HepG2 (cell line): ENCODE data around the gene DCAF6. TPM values are rescaled to one million over a fixed set of nuclear protein-coding genes. Genes with fewer than 3 reads are reported as not detected.

Experiments
- AKAP8 ChIP-seq: sonication (generic); formaldehyde crosslinking; IDR thresholded peaks from 2 replicates; pipeline ENCODE4 v1.5.1; 2020; ENCODE audit warnings: mild to moderate bottlenecking, missing genetic modification reagents
- HNRNPLL ChIP-seq: fragments of 200-400 bp; formaldehyde crosslinking; IDR thresholded peaks from 2 replicates; pipeline ENCODE4 v1.6.1; 2017; ENCODE audit warnings: mild to moderate bottlenecking, low read depth, low read length; ENCODE audit not compliant: poor library complexity, severe bottlenecking
- PHF8 ChIP-seq: sonication (generic); formaldehyde crosslinking; IDR thresholded peaks from 2 replicates; pipeline ENCODE4 v1.5.0; 2020; ENCODE audit warnings: missing genetic modification reagents
- SIX1 ChIP-seq: sonication (generic); formaldehyde crosslinking; IDR thresholded peaks from 2 replicates; pipeline ENCODE4 v1.4.0; 2020; ENCODE audit warnings: missing genetic modification reagents, borderline replicate concordance
- ZEB1 ChIP-seq: IDR thresholded peaks from 2 replicates; pipeline ENCODE4 v1.6.1; 2012; ENCODE audit warnings: mild to moderate bottlenecking, low read depth, inconsistent platforms; ENCODE audit not compliant: insufficient replicate concordance
- ZNF337 ChIP-seq: sonication (generic); formaldehyde crosslinking; IDR thresholded peaks from 2 replicates; pipeline ENCODE4 v1.5.1; 2020; ENCODE audit warnings: missing genetic modification reagents, low read depth, mild to moderate bottlenecking, borderline replicate concordance
- ZNF430 ChIP-seq: sonication (generic); formaldehyde crosslinking; IDR thresholded peaks from 2 replicates; pipeline ENCODE4 v1.9.0; 2021; ENCODE audit warnings: mild to moderate bottlenecking, missing genetic modification reagents
- ZSCAN25 ChIP-seq: sonication (generic); formaldehyde crosslinking; IDR thresholded peaks from 2 replicates; pipeline ENCODE4 v1.8.0; 2022; ENCODE audit warnings: mild to moderate bottlenecking, missing genetic modification reagents
- polyA plus RNA-seq, 8 experiments: library from polyadenylated mRNA; depleted of rRNA in 3 of 8; stranded (reverse) in 7 of 8; unstranded in 1 of 8; fragments of >200 nt; fragmentation: Illumina TruSeq in 4 of 8; extraction: Trizol in 4 of 8; gene quantifications; 2 replicates each; pipeline versions ENCODE4 v1.2.1 to v1.2.3, GENCODE V29; 2011 to 2016; ENCODE audit warnings: low read depth in 4 of 8, missing spikeins in 1 of 8, mixed read lengths in 1 of 8; ENCODE audit not compliant: insufficient read depth in 1 of 8
- total RNA-seq, 5 experiments: library from RNA; depleted of rRNA; stranded (reverse); fragments of >200 nt; fragmentation: Illumina TruSeq; extraction: Trizol; gene quantifications; 2 replicates each; pipeline ENCODE4 v1.2.3, GENCODE V29; 2016; ENCODE audit warnings: low read depth in 1 of 5
- TF ChIP-seq, protein P1 (sequence below): sonication (generic); formaldehyde crosslinking; IDR thresholded peaks from 2 replicates; pipeline ENCODE4 v1.4.0; 2020; ENCODE audit warnings: missing genetic modification reagents
- TF ChIP-seq, protein P2 (sequence below): sonication (generic); formaldehyde crosslinking; IDR thresholded peaks from 2 replicates; pipeline ENCODE4 v1.8.0; 2023; ENCODE audit warnings: mild to moderate bottlenecking, missing genetic modification reagents
- TF ChIP-seq, protein P3 (sequence below): sonication (generic); formaldehyde crosslinking; conservative IDR thresholded peaks from 2 replicates; pipeline ENCODE4 v1.4.0; 2020; ENCODE audit warnings: mild to moderate bottlenecking, missing genetic modification reagents, moderate library complexity
- TF ChIP-seq, protein P4 (sequence below): sonication (generic); formaldehyde crosslinking; IDR thresholded peaks from 2 replicates; pipeline ENCODE4 v1.4.0; 2020; ENCODE audit warnings: low read depth, mild to moderate bottlenecking, missing genetic modification reagents
- TF ChIP-seq, protein P5 (sequence below): sonication (generic); formaldehyde crosslinking; conservative IDR thresholded peaks from 2 replicates; pipeline ENCODE4 v1.4.0; 2020; ENCODE audit warnings: missing genetic modification reagents

Gene DCAF6
- total and polyA plus RNA-seq, 2 of the 13 experiments (the other 11 are each of a cell fraction or from before 2014, with no cell fraction given) = 24.7 to 33.7 TPM

DNA sequence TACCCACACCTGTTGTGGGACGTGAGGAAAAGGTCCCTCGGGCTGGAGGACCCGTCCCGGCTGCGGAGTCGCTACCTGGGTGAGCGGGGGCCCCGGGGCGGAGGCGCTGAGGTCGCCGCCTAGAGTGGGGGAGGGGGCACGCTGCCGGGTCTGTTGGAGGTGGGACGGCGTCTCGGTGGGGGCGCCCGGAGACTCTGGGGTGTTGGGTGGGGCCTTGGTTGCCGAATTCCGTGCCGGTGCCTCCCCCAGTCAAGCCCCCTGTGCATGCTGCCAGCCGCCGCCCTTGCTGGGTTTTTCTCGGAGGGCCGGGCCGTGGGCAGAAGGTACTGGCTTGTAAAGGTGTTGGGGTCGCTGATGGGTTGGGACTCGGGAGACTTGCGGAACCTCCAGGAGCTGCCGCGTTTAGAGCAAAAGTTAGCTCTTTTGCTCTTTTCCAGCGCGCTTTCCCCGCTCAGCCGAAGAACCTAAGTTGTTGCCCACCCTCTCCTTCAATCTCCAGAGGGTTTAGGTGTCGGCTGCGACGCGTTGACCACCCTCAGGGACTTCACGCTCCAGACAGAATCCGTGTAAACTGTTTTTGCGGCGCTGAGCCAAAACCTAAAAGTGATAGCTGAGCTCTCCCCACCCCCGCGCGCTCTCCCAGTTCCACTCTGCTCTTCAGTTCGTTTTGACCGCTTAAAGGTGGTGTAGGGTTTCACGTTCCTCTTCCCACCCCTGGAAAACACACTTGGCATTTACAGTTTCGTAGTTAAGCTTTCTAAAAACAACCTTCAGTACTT is 636 bp downstream of the DCAF6 start, which contains the start of gene MPC2 (continued):
- TF ChIP-seq, protein P1, sequence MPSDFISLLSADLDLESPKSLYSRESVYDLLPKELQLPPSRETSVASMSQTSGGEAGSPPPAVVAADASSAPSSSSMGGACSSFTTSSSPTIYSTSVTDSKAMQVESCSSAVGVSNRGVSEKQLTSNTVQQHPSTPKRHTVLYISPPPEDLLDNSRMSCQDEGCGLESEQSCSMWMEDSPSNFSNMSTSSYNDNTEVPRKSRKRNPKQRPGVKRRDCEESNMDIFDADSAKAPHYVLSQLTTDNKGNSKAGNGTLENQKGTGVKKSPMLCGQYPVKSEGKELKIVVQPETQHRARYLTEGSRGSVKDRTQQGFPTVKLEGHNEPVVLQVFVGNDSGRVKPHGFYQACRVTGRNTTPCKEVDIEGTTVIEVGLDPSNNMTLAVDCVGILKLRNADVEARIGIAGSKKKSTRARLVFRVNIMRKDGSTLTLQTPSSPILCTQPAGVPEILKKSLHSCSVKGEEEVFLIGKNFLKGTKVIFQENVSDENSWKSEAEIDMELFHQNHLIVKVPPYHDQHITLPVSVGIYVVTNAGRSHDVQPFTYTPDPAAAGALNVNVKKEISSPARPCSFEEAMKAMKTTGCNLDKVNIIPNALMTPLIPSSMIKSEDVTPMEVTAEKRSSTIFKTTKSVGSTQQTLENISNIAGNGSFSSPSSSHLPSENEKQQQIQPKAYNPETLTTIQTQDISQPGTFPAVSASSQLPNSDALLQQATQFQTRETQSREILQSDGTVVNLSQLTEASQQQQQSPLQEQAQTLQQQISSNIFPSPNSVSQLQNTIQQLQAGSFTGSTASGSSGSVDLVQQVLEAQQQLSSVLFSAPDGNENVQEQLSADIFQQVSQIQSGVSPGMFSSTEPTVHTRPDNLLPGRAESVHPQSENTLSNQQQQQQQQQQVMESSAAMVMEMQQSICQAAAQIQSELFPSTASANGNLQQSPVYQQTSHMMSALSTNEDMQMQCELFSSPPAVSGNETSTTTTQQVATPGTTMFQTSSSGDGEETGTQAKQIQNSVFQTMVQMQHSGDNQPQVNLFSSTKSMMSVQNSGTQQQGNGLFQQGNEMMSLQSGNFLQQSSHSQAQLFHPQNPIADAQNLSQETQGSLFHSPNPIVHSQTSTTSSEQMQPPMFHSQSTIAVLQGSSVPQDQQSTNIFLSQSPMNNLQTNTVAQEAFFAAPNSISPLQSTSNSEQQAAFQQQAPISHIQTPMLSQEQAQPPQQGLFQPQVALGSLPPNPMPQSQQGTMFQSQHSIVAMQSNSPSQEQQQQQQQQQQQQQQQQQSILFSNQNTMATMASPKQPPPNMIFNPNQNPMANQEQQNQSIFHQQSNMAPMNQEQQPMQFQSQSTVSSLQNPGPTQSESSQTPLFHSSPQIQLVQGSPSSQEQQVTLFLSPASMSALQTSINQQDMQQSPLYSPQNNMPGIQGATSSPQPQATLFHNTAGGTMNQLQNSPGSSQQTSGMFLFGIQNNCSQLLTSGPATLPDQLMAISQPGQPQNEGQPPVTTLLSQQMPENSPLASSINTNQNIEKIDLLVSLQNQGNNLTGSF (CRISPR knock-in tag) = peak; percentile 50; the same call in 1 of the 2 replicates
- TF ChIP-seq ZEB1 (peak; percentile 6), SIX1 (CRISPR knock-in tag) (peak; percentile 96), PHF8 (CRISPR knock-in tag) (no peak; the same call in 1 of the 2 replicates), ZNF430 (0 out of 2 replicates have a peak, but pooled peaks have one; percentile 1), ZNF337 (CRISPR knock-in tag) (0 out of 2 replicates have a peak, but pooled peaks have one; percentile 23), ZSCAN25 (CRISPR knock-in tag) (peak; percentile 56; the same call in 1 of the 2 replicates), HNRNPLL (peak; percentile 46), AKAP8 (CRISPR knock-in tag) (no peak)
- TF ChIP-seq, protein P2, sequence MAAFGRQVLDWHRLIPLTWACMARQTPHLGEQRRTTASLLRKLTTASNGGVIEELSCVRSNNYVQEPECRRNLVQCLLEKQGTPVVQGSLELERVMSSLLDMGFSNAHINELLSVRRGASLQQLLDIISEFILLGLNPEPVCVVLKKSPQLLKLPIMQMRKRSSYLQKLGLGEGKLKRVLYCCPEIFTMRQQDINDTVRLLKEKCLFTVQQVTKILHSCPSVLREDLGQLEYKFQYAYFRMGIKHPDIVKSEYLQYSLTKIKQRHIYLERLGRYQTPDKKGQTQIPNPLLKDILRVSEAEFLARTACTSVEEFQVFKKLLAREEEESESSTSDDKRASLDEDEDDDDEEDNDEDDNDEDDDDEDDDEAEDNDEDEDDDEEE = 0 out of 2 replicates have a peak, but pooled peaks have one; percentile 66
- TF ChIP-seq, protein P3, sequence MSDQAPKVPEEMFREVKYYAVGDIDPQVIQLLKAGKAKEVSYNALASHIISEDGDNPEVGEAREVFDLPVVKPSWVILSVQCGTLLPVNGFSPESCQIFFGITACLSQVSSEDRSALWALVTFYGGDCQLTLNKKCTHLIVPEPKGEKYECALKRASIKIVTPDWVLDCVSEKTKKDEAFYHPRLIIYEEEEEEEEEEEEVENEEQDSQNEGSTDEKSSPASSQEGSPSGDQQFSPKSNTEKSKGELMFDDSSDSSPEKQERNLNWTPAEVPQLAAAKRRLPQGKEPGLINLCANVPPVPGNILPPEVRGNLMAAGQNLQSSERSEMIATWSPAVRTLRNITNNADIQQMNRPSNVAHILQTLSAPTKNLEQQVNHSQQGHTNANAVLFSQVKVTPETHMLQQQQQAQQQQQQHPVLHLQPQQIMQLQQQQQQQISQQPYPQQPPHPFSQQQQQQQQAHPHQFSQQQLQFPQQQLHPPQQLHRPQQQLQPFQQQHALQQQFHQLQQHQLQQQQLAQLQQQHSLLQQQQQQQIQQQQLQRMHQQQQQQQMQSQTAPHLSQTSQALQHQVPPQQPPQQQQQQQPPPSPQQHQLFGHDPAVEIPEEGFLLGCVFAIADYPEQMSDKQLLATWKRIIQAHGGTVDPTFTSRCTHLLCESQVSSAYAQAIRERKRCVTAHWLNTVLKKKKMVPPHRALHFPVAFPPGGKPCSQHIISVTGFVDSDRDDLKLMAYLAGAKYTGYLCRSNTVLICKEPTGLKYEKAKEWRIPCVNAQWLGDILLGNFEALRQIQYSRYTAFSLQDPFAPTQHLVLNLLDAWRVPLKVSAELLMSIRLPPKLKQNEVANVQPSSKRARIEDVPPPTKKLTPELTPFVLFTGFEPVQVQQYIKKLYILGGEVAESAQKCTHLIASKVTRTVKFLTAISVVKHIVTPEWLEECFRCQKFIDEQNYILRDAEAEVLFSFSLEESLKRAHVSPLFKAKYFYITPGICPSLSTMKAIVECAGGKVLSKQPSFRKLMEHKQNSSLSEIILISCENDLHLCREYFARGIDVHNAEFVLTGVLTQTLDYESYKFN (CRISPR knock-in tag) = peak; percentile 39
- TF ChIP-seq, protein P4, sequence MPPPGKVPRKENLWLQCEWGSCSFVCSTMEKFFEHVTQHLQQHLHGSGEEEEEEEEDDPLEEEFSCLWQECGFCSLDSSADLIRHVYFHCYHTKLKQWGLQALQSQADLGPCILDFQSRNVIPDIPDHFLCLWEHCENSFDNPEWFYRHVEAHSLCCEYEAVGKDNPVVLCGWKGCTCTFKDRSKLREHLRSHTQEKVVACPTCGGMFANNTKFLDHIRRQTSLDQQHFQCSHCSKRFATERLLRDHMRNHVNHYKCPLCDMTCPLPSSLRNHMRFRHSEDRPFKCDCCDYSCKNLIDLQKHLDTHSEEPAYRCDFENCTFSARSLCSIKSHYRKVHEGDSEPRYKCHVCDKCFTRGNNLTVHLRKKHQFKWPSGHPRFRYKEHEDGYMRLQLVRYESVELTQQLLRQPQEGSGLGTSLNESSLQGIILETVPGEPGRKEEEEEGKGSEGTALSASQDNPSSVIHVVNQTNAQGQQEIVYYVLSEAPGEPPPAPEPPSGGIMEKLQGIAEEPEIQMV (CRISPR knock-in tag) = no peak
- TF ChIP-seq, protein P5, sequence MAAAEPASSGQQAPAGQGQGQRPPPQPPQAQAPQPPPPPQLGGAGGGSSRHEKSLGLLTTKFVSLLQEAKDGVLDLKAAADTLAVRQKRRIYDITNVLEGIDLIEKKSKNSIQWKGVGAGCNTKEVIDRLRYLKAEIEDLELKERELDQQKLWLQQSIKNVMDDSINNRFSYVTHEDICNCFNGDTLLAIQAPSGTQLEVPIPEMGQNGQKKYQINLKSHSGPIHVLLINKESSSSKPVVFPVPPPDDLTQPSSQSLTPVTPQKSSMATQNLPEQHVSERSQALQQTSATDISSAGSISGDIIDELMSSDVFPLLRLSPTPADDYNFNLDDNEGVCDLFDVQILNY (CRISPR knock-in tag) = no peak
